Muscle of arm (tissue), 12 donors: ENCODE measurements around the gene HNRNPD. TPM values are rescaled to one million over a fixed set of nuclear protein-coding genes. Genes with fewer than 3 reads are reported as not detected.
"Not testable (repeated sequence)": the region's sequence is repeated elsewhere in the genome, so short reads cannot be mapped to it uniquely, and the experiment has no call there.

Experiments used
- DNase-seq: peaks from one replicate; pipeline ENCODE4 v3.0.0-alpha.2; 2013
- polyA plus RNA-seq, 12 donors: library from polyadenylated mRNA; unstranded; fragments of 120-200 nt; gene quantifications; one replicate each; pipeline ENCODE4 v1.2.1, GENCODE V29; 2013; ENCODE audit not compliant: insufficient read length in 12 of 12

The HNRNPD gene
- polyA plus RNA-seq, 12 donors = 246 to 461 (median 329) TPM; not detected in 1

- DNase-seq = not testable (repeated sequence)
Observed at GRCh38 chr4:82333641-82334040, 40.1 kb downstream of the HNRNPD start.

GRCh38 chr4:82331814-82332213 is 42.0 kb downstream of the HNRNPD start:
- no peak for DNase-seq

- DNase-seq = no peak
Observed at GRCh38 chr4:82320351-82320750, 53.4 kb downstream of the HNRNPD start.

DNA sequence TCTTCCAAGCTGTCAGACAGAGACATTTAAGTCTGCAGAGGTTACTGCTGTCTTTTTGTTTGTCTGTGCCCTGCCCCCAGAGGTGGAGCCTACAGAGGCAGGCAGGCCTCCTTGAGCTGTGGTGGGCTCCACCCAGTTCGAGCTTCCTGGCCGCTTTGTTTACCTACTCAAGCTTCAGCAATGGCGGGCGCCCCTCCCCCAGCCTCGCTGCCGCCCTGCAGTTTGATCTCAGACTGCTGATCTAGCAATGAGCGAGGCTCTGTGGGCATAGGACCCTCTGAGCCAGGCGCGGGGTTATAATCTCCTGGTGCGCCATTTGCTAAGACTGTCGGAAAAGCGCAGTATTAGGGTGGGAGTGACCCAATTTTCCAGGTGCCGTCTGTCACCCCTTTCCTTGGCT is 70.7 kb downstream of the HNRNPD start:
- not testable (repeated sequence) for DNase-seq

Other genes starting within 250 kb of the HNRNPD start
- 100 to 1,000 TPM; 315 to 616 (median 434) TPM for gene HNRNPDL, start 56.5 kb upstream of the HNRNPD start, polyA plus RNA-seq
- 10 to 100 TPM in 11 of 12 donors, not detected in 1; 28.5 to 45.3 (median 36.1) TPM for gene ENOPH1, start 56.6 kb upstream of the HNRNPD start, polyA plus RNA-seq
- gene TMEM150C, start 188.0 kb upstream of the HNRNPD start, polyA plus RNA-seq = 1 to 10 TPM in 10 of 12 donors, not detected in 2; 2.6 to 8.2 (median 4.0) TPM